Measurements from ENCODE around the gene WIPF2.
A peak's percentile ranks its signal among the peaks of the same experiment; 100 is the strongest.

Gene WIPF2

DNA sequence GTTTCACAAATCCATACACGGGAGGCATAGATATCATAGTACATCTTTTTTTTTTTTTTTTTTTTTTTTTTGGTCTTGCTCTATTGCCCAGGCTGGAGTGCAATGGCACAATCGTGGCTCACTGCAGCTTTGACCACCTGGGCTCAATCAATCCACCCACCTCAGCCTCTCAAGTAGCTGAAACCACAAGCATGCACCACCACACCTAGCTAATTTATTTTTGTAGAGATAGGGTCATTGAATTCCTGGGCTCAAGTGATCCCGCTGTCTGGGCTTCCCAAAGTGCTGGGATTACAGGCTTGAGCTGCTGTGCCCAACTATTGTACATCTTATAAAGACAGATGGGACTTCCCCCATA is 45.3 kb upstream of the WIPF2 start:
- TF ChIP-seq, protein P1, sequence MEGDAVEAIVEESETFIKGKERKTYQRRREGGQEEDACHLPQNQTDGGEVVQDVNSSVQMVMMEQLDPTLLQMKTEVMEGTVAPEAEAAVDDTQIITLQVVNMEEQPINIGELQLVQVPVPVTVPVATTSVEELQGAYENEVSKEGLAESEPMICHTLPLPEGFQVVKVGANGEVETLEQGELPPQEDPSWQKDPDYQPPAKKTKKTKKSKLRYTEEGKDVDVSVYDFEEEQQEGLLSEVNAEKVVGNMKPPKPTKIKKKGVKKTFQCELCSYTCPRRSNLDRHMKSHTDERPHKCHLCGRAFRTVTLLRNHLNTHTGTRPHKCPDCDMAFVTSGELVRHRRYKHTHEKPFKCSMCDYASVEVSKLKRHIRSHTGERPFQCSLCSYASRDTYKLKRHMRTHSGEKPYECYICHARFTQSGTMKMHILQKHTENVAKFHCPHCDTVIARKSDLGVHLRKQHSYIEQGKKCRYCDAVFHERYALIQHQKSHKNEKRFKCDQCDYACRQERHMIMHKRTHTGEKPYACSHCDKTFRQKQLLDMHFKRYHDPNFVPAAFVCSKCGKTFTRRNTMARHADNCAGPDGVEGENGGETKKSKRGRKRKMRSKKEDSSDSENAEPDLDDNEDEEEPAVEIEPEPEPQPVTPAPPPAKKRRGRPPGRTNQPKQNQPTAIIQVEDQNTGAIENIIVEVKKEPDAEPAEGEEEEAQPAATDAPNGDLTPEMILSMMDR (IDR thresholded peaks at IDR 0.05), result no peak
- no peaks in the 10 kb centered on the region for H3K9me3 ChIP-seq (ENCODE audit: control insufficient read depth, low read length)

DNA sequence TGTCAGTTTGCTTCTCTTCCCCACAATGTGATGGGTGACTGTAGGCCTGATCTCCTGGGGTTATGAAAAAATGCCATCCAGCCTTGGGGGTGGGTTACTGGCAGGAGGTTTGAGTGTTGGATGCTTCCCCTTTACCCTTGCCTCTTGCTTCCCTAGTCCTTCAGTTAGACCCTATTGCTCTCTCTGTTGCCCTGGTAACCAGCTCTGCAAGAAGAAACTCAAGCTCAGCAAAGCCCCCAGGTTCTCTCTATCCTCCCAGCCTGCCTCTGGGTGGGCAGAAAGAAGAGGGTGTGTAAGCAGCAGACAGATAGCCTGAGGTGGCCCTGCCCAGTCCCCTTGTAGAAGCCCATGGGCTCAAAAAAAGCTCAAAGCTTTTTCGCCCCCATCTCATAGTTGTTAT is 44.6 kb upstream of the WIPF2 start:
- Histone ChIP-seq H3K4me2 (ENCODE audit: low read length) (no peak overlapping the region), H3K4me3 (ENCODE audit: low read depth, low read length) (no peak overlapping the region), H3K9me3 (ENCODE audit: control insufficient read depth, low read length) (no peaks in the 10 kb centered on the region), H3K4me1 (no peaks in the 10 kb centered on the region), H2AFZ (no peak overlapping the region), H3K79me2 (peaks cover 2% of the 10 kb centered on the region), H3K9ac (no peak overlapping the region), H3K36me3 (ENCODE audit: control insufficient read depth, insufficient read depth, low read length) (no peaks in the 10 kb centered on the region), H3K27me3 (ENCODE audit: control insufficient read depth, insufficient read depth, low read length) (no peaks in the 10 kb centered on the region), H3K27ac (no peak overlapping the region)
- TF ChIP-seq, protein P1 (IDR thresholded peaks at IDR 0.05), result no peak

More for the DNA sequence above, 45.3 kb upstream of the WIPF2 start:
- no peaks in the 10 kb centered on the region for H3K4me1 ChIP-seq
- no peaks in the 10 kb centered on the region for H3K36me3 ChIP-seq (ENCODE audit: control insufficient read depth, insufficient read depth, low read length)
- no peaks in the 10 kb centered on the region for H3K27me3 ChIP-seq (ENCODE audit: control insufficient read depth, insufficient read depth, low read length)
- H3K9ac ChIP-seq, result no peak overlapping the region
- no peak overlapping the region for H3K4me3 ChIP-seq (ENCODE audit: low read depth, low read length)
- H3K27ac ChIP-seq, result no peak overlapping the region
- H3K79me2 ChIP-seq, result peaks cover 2% of the 10 kb centered on the region
- no peak overlapping the region for H2AFZ ChIP-seq
- no peak overlapping the region for H3K4me2 ChIP-seq (ENCODE audit: low read length)

GRCh38 chr17:40175928-40176753 is 43.0 kb upstream of the WIPF2 start:
- Histone ChIP-seq H3K4me3 (ENCODE audit: low read depth, low read length) (no peak overlapping the region), H3K9ac (no peak overlapping the region), H3K4me2 (ENCODE audit: low read length) (no peak overlapping the region), H3K27me3 (ENCODE audit: control insufficient read depth, insufficient read depth, low read length) (no peaks in the 10 kb centered on the region), H3K4me1 (no peaks in the 10 kb centered on the region), H3K27ac (no peak overlapping the region), H3K9me3 (ENCODE audit: control insufficient read depth, low read length) (no peaks in the 10 kb centered on the region), H2AFZ (no peak overlapping the region), H3K36me3 (ENCODE audit: control insufficient read depth, insufficient read depth, low read length) (no peaks in the 10 kb centered on the region), H3K79me2 (no peaks in the 10 kb centered on the region)
- TF ChIP-seq, protein P1 (IDR thresholded peaks at IDR 0.05), result no peak

DNA sequence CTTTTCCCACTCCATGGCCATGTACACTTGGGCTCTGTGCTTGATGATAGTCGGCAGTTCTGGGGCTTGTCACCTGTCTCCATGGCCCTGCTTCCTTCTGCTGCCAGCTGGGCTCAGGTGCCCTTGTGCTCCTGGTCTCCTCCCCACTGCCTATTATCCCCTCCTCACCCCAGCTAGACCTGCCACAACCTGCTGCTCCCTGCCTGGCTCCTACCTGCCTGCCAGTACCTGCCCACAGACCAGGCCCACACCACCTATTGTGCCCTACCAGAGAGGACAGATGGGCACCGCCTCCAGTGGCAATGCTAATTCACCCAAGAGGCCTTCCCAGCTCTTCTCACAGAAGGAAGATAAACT is 42.4 kb upstream of the WIPF2 start:
- peak overlapping the region; percentile 77 for H3K4me2 ChIP-seq (ENCODE audit: low read length)
- H3K27me3 ChIP-seq (ENCODE audit: control insufficient read depth, insufficient read depth, low read length), result no peaks in the 10 kb centered on the region
- H2AFZ ChIP-seq, result no peak overlapping the region
- H3K79me2 ChIP-seq, result no peaks in the 10 kb centered on the region
- no peaks in the 10 kb centered on the region for H3K9me3 ChIP-seq (ENCODE audit: control insufficient read depth, low read length)
- TF ChIP-seq, protein P1 (IDR thresholded peaks at IDR 0.05), result no peak
- H3K4me3 ChIP-seq (ENCODE audit: low read depth, low read length), result no peak overlapping the region
- H3K27ac ChIP-seq, result no peak overlapping the region
- H3K4me1 ChIP-seq, result no peaks in the 10 kb centered on the region
- no peaks in the 10 kb centered on the region for H3K36me3 ChIP-seq (ENCODE audit: control insufficient read depth, insufficient read depth, low read length)
- no peak overlapping the region for H3K9ac ChIP-seq

All from parathyroid adenoma (tissue), 2 donors.